Measurements from ENCODE around the gene UBN1. TPM values are rescaled to one million over a fixed set of nuclear protein-coding genes. Genes with fewer than 3 reads are reported as not detected.
A peak's percentile ranks its signal among the peaks of the same experiment; 100 is the strongest.

Gene UBN1
- total RNA-seq, 1 experiment from 2014 or later: 33.3 TPM

GRCh38 chr16:4902038-4902437 is 54.8 kb downstream of the UBN1 start:
- ChIA-PET CTCF (interaction anchor here (0.9 to 1.6 kb wide), 2 partner anchors 13 to 34 kb away, joined by 5 to 8 read pairs; no protein-coding TSS in a partner anchor), POLR2A (interaction anchor here (0.7 to 1.7 kb wide), 3 partner anchors 9 to 304 kb away, joined by 3 to 4 read pairs (median 3); partner anchors contain the start of gene PPL)
- no peaks in the 10 kb centered on the region for H3K4me1 Mint-ChIP-seq (ENCODE audit: insufficient read depth, unreplicated experiment)

GRCh38 chr16:4904108-4904941 is 57.0 kb downstream of the UBN1 start:
- Mint-ChIP-seq H3K36me3 (ENCODE audit: insufficient read depth, unreplicated experiment) (peaks cover 84% of the 10 kb centered on the region), H3K4me3 (ENCODE audit: unreplicated experiment) (no peak overlapping the region), H3K4me1 (ENCODE audit: insufficient read depth, unreplicated experiment) (no peaks in the 10 kb centered on the region), H3K27ac (ENCODE audit: low read depth, unreplicated experiment) (no peak overlapping the region), H3K27me3 (ENCODE audit: insufficient read depth, unreplicated experiment) (no peaks in the 10 kb centered on the region), H3K9me3 (ENCODE audit: unreplicated experiment) (no peaks in the 10 kb centered on the region)
- ChIA-PET POLR2A (interaction anchor here (1.1 kb wide), 1 partner anchor 9 kb away, joined by 3 read pairs; no protein-coding TSS in a partner anchor), CTCF (interaction anchor here (0.9 to 1.3 kb wide), 3 partner anchors 15 to 52 kb away, joined by 3 read pairs; no protein-coding TSS in a partner anchor)
- TF ChIP-seq, protein P1, sequence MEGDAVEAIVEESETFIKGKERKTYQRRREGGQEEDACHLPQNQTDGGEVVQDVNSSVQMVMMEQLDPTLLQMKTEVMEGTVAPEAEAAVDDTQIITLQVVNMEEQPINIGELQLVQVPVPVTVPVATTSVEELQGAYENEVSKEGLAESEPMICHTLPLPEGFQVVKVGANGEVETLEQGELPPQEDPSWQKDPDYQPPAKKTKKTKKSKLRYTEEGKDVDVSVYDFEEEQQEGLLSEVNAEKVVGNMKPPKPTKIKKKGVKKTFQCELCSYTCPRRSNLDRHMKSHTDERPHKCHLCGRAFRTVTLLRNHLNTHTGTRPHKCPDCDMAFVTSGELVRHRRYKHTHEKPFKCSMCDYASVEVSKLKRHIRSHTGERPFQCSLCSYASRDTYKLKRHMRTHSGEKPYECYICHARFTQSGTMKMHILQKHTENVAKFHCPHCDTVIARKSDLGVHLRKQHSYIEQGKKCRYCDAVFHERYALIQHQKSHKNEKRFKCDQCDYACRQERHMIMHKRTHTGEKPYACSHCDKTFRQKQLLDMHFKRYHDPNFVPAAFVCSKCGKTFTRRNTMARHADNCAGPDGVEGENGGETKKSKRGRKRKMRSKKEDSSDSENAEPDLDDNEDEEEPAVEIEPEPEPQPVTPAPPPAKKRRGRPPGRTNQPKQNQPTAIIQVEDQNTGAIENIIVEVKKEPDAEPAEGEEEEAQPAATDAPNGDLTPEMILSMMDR (IDR thresholded peaks at IDR 0.05; ENCODE audit: unreplicated experiment): no peak
- BruUV-seq (replicated peaks): no TSS peak
- DNase-seq (ENCODE audit: unreplicated experiment): no peak
- intact Hi-C loops (cut with micrococcal nuclease): no loop called here

More at GRCh38 chr16:4902038-4902437, 54.8 kb downstream of the UBN1 start:
- intact Hi-C loops (cut with micrococcal nuclease): no loop called here
- H3K4me3 Mint-ChIP-seq (ENCODE audit: unreplicated experiment): no peak overlapping the region
- H3K27me3 Mint-ChIP-seq (ENCODE audit: insufficient read depth, unreplicated experiment): no peaks in the 10 kb centered on the region
- H3K9me3 Mint-ChIP-seq (ENCODE audit: unreplicated experiment): no peaks in the 10 kb centered on the region
- DNase-seq (ENCODE audit: unreplicated experiment): no peak
- peaks cover 91% of the 10 kb centered on the region for H3K36me3 Mint-ChIP-seq (ENCODE audit: insufficient read depth, unreplicated experiment)
- TF ChIP-seq, protein P1 (IDR thresholded peaks at IDR 0.05; ENCODE audit: unreplicated experiment): no peak
- no peak overlapping the region for H3K27ac Mint-ChIP-seq (ENCODE audit: low read depth, unreplicated experiment)
- no TSS peak for BruUV-seq (replicated peaks)

- CTCF ChIA-PET: no interaction called here
- intact Hi-C loops (cut with micrococcal nuclease): no loop called here
- BruUV-seq (replicated peaks): no TSS peak
- Mint-ChIP-seq H3K4me1 (ENCODE audit: insufficient read depth, unreplicated experiment) (no peaks in the 10 kb centered on the region), H3K4me3 (ENCODE audit: unreplicated experiment) (no peak overlapping the region), H3K9me3 (ENCODE audit: unreplicated experiment) (no peaks in the 10 kb centered on the region), H3K27me3 (ENCODE audit: insufficient read depth, unreplicated experiment) (no peaks in the 10 kb centered on the region), H3K36me3 (ENCODE audit: insufficient read depth, unreplicated experiment) (peaks cover 84% of the 10 kb centered on the region), H3K27ac (ENCODE audit: low read depth, unreplicated experiment) (no peak overlapping the region)
- POLR2A ChIA-PET: no interaction called here
- TF ChIP-seq, protein P1 (IDR thresholded peaks at IDR 0.05; ENCODE audit: unreplicated experiment): no peak
- no peak for DNase-seq (ENCODE audit: unreplicated experiment)
Observed at GRCh38 chr16:4904942-4905615, 57.8 kb downstream of the UBN1 start.

GRCh38 chr16:4908854-4909401 is 61.6 kb downstream of the UBN1 start:
- ChIA-PET CTCF (interaction anchor here (0.6 kb wide), 1 partner anchor 70 kb away, joined by 3 read pairs; no protein-coding TSS in a partner anchor), POLR2A (interaction anchor here (1.2 kb wide), 1 partner anchor 27 kb away, joined by 4 read pairs; no protein-coding TSS in a partner anchor)
- Mint-ChIP-seq H3K36me3 (ENCODE audit: insufficient read depth, unreplicated experiment) (peaks cover 71% of the 10 kb centered on the region), H3K9me3 (ENCODE audit: unreplicated experiment) (no peaks in the 10 kb centered on the region), H3K27ac (ENCODE audit: low read depth, unreplicated experiment) (peak overlapping the region; percentile 23), H3K4me1 (ENCODE audit: insufficient read depth, unreplicated experiment) (peaks cover 13% of the 10 kb centered on the region), H3K27me3 (ENCODE audit: insufficient read depth, unreplicated experiment) (no peaks in the 10 kb centered on the region), H3K4me3 (ENCODE audit: unreplicated experiment) (no peak overlapping the region)
- DNase-seq (ENCODE audit: unreplicated experiment): no peak
- TF ChIP-seq, protein P1 (IDR thresholded peaks at IDR 0.05; ENCODE audit: unreplicated experiment): no peak
- BruUV-seq (replicated peaks): no TSS peak
- intact Hi-C loops (cut with micrococcal nuclease): no loop called here

Measured in MCF 10A (cell line).